HepG2 (cell line): ENCODE measurements around the gene GHRL. TPM values are rescaled to one million over a fixed set of nuclear protein-coding genes. Genes with fewer than 3 reads are reported as not detected.
A peak's percentile ranks its signal among the peaks of the same experiment; 100 is the strongest.

Experiments
- ATF1 ChIP-seq: IDR thresholded peaks from 2 replicates; pipeline ENCODE4 v1.6.1; 2016; ENCODE audit warnings: mild to moderate bottlenecking, control low read depth
- CERS6 ChIP-seq: sonication (generic); formaldehyde crosslinking; IDR thresholded peaks from 2 replicates; pipeline ENCODE4 v1.5.0; 2020; ENCODE audit warnings: missing genetic modification reagents
- HMGXB3 ChIP-seq: sonication (generic); formaldehyde crosslinking; IDR thresholded peaks from 2 replicates; pipeline ENCODE4 v1.4.0; 2020; ENCODE audit warnings: missing genetic modification reagents, borderline replicate concordance
- HNF1A ChIP-seq, 2 experiments: sonication (generic) in 1 of 2; formaldehyde crosslinking in 1 of 2; IDR thresholded peaks; 2 replicates each; pipeline versions ENCODE4 v1.4.0 to v1.6.1; 2016 to 2020; ENCODE audit warnings: borderline replicate concordance in 1 of 2, low read depth in 1 of 2, mild to moderate bottlenecking in 1 of 2, missing genetic modification reagents in 1 of 2
- SIX4 ChIP-seq: sonication (generic); formaldehyde crosslinking; IDR thresholded peaks from 2 replicates; pipeline ENCODE4 v1.4.0; 2020; ENCODE audit warnings: missing genetic modification reagents
- XBP1 ChIP-seq: sonication (generic); formaldehyde crosslinking; IDR thresholded peaks from 2 replicates; pipeline ENCODE4 v1.5.0; 2020; ENCODE audit warnings: missing genetic modification reagents
- ZHX1 ChIP-seq: sonication (generic); formaldehyde crosslinking; IDR thresholded peaks from 2 replicates; pipeline ENCODE4 v1.8.1; 2022; ENCODE audit warnings: low read depth, mild to moderate bottlenecking, missing genetic modification reagents
- ZNF773 ChIP-seq: sonication (generic); formaldehyde crosslinking; IDR thresholded peaks from 2 replicates; pipeline ENCODE4 v1.4.0; 2020; ENCODE audit warnings: missing genetic modification reagents, borderline replicate concordance
- ZSCAN22 ChIP-seq: sonication (generic); formaldehyde crosslinking; IDR thresholded peaks from 2 replicates; pipeline ENCODE4 v1.4.0; 2020; ENCODE audit warnings: mild to moderate bottlenecking, missing genetic modification reagents
- polyA plus RNA-seq, 8 experiments: library from polyadenylated mRNA; depleted of rRNA in 3 of 8; stranded (reverse) in 7 of 8; unstranded in 1 of 8; fragments of >200 nt; fragmentation: Illumina TruSeq in 4 of 8; extraction: Trizol in 4 of 8; gene quantifications; 2 replicates each; pipeline versions ENCODE4 v1.2.1 to v1.2.3, GENCODE V29; 2011 to 2016; ENCODE audit warnings: low read depth in 4 of 8, missing spikeins in 1 of 8, mixed read lengths in 1 of 8; ENCODE audit not compliant: insufficient read depth in 1 of 8
- total RNA-seq, 5 experiments: library from RNA; depleted of rRNA; stranded (reverse); fragments of >200 nt; fragmentation: Illumina TruSeq; extraction: Trizol; gene quantifications; 2 replicates each; pipeline ENCODE4 v1.2.3, GENCODE V29; 2016; ENCODE audit warnings: low read depth in 1 of 5
- TF ChIP-seq, protein P1 (sequence below): sonication (generic); formaldehyde crosslinking; IDR thresholded peaks from 2 replicates; pipeline ENCODE4 v1.5.0; 2020; ENCODE audit warnings: mild to moderate bottlenecking, missing genetic modification reagents
- TF ChIP-seq, protein P2 (sequence below): sonication (generic); formaldehyde crosslinking; IDR thresholded peaks from 2 replicates; pipeline ENCODE4 v1.5.0; 2020; ENCODE audit warnings: missing genetic modification reagents, mild to moderate bottlenecking, borderline replicate concordance

The GHRL gene
- total and polyA plus RNA-seq, 2 of the 13 experiments (the other 11 are each of a cell fraction or from before 2014, with no cell fraction given), result 0.09 TPM; not detected in 1

- TF ChIP-seq HNF1A (IDR thresholded peaks at IDR 0.05; ENCODE audit: low read depth) (0 out of 2 replicates have a peak, but pooled peaks have one; percentile 29), HNF1A (CRISPR knock-in tag; IDR thresholded peaks at IDR 0.05; ENCODE audit: borderline replicate concordance) (0 out of 2 replicates have a peak, but pooled peaks have one; percentile 18), HMGXB3 (peak; percentile 55; the same call in 1 of the 2 replicates), XBP1 (no peak), ZHX1 (CRISPR knock-in tag) (no peak), ATF1 (no peak), ZSCAN22 (no peak), SIX4 (CRISPR knock-in tag) (no peak), CERS6 (CRISPR knock-in tag) (no peak), ZNF773 (CRISPR knock-in tag) (no peak)
- TF ChIP-seq, protein P1, sequence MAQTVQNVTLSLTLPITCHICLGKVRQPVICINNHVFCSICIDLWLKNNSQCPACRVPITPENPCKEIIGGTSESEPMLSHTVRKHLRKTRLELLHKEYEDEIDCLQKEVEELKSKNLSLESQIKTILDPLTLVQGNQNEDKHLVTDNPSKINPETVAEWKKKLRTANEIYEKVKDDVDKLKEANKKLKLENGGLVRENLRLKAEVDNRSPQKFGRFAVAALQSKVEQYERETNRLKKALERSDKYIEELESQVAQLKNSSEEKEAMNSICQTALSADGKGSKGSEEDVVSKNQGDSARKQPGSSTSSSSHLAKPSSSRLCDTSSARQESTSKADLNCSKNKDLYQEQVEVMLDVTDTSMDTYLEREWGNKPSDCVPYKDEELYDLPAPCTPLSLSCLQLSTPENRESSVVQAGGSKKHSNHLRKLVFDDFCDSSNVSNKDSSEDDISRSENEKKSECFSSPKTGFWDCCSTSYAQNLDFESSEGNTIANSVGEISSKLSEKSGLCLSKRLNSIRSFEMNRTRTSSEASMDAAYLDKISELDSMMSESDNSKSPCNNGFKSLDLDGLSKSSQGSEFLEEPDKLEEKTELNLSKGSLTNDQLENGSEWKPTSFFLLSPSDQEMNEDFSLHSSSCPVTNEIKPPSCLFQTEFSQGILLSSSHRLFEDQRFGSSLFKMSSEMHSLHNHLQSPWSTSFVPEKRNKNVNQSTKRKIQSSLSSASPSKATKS (CRISPR knock-in tag), result no peak
- TF ChIP-seq, protein P2, sequence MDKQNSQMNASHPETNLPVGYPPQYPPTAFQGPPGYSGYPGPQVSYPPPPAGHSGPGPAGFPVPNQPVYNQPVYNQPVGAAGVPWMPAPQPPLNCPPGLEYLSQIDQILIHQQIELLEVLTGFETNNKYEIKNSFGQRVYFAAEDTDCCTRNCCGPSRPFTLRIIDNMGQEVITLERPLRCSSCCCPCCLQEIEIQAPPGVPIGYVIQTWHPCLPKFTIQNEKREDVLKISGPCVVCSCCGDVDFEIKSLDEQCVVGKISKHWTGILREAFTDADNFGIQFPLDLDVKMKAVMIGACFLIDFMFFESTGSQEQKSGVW (CRISPR knock-in tag), result no peak
These were observed 24.7 kb upstream of the GHRL start (continued) for GRCh38 chr3:10317311-10317960.
